Osteoblast (primary cell): Measurements from ENCODE around the gene AFAP1. TPM values are rescaled to one million over a fixed set of nuclear protein-coding genes. Genes with fewer than 3 reads are reported as not detected.

Experiments
- DNase-seq: peaks from one replicate; pipeline ENCODE4 v3.0.0; 2011; ENCODE audit warnings: low spot score, mixed read lengths; ENCODE audit not compliant: insufficient read length; ENCODE audit errors: missing footprints
- H2AFZ ChIP-seq: 2 replicates; pipeline ENCODE4 v1.6.0; 2011; ENCODE audit warnings: mild to moderate bottlenecking, low read length
- H3K27ac ChIP-seq: 2 replicates; pipeline ENCODE4 v1.5.1; 2011; ENCODE audit warnings: mild to moderate bottlenecking, low read depth, low read length, moderate library complexity
- H3K27me3 ChIP-seq: 2 replicates; pipeline ENCODE4 v1.6.0; 2012; ENCODE audit warnings: mild to moderate bottlenecking, control low read depth, inconsistent platforms, low read length, moderate library complexity; ENCODE audit not compliant: insufficient read depth
- H3K36me3 ChIP-seq: 2 replicates; pipeline ENCODE4 v1.5.1; 2011; ENCODE audit warnings: mild to moderate bottlenecking, low read length, control low read depth, moderate library complexity; ENCODE audit not compliant: insufficient read depth
- H3K4me1 ChIP-seq: 2 replicates; pipeline ENCODE4 v1.5.1; 2011; ENCODE audit warnings: mild to moderate bottlenecking, low read length, control low read depth, moderate library complexity; ENCODE audit not compliant: insufficient read depth
- H3K4me2 ChIP-seq: 2 replicates; pipeline ENCODE4 v1.6.0; 2011; ENCODE audit warnings: mild to moderate bottlenecking, low read length; ENCODE audit not compliant: insufficient read depth
- H3K4me3 ChIP-seq: fragments of 200-600 bp; sonication (generic); 3 replicates; pipeline ENCODE4 v1.5.1; 2012; ENCODE audit warnings: mild to moderate bottlenecking, low read length, inconsistent platforms; ENCODE audit not compliant: insufficient read depth
- H3K79me2 ChIP-seq: 2 replicates; pipeline ENCODE4 v1.6.0; 2012; ENCODE audit warnings: mild to moderate bottlenecking, low read length, control low read depth, inconsistent platforms; ENCODE audit not compliant: insufficient read depth
- H3K9me3 ChIP-seq: 2 replicates; pipeline ENCODE4 v1.5.1; 2011; ENCODE audit warnings: low read depth, low read length, control low read depth
- H4K20me1 ChIP-seq: 2 replicates; pipeline ENCODE4 v1.6.0; 2012; ENCODE audit warnings: mild to moderate bottlenecking, low read length, control low read depth; ENCODE audit not compliant: insufficient read depth
- CTCF ChIP-seq: IDR thresholded peaks from 2 replicates; pipeline ENCODE4 v1.5.1; 2011; ENCODE audit warnings: mild to moderate bottlenecking, low read depth, low read length, moderate library complexity; ENCODE audit errors: extremely low read depth
- total RNA-seq: library from RNA; depleted of rRNA; stranded (reverse); fragments of >200 nt; gene quantifications from 2 replicates; pipeline ENCODE4 v1.2.3, GENCODE V29; 2012

AFAP1 gene
- total RNA-seq, 1 donor = 101 TPM

DNA sequence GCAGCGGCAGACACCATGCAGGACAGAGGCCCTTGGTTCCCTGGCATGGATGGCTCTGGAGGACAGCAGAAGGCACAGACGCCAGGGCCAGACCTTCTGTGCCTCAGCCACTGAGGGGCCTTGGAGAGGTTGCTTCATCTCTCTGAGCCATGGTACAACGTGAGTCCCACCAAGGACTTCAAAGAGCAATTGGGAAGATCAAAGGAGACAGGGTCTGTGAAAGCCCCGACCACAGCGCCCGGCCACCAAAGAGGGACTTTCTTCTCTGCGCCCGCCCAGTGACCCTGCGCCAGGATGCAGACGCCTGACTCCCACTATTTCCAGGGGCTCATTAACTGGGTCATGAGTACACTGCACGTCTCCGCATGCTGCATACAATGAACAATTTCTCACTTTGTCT, 174.0 kb downstream of the AFAP1 start:
- no peak for TF ChIP-seq CTCF
- Histone ChIP-seq H3K9me3 (no peaks in the 10 kb centered on the region), H2AFZ (no peak overlapping the region), H3K4me1 (peaks cover 7% of the 10 kb centered on the region), H3K36me3 (peaks cover 100% of the 10 kb centered on the region), H4K20me1 (peaks cover 85% of the 10 kb centered on the region), H3K4me2 (no peak overlapping the region), H3K4me3 (no peak overlapping the region), H3K79me2 (peaks cover 93% of the 10 kb centered on the region), H3K27me3 (no peaks in the 10 kb centered on the region), H3K27ac (no peak overlapping the region)
- DNase-seq = peak; percentile 26

DNA sequence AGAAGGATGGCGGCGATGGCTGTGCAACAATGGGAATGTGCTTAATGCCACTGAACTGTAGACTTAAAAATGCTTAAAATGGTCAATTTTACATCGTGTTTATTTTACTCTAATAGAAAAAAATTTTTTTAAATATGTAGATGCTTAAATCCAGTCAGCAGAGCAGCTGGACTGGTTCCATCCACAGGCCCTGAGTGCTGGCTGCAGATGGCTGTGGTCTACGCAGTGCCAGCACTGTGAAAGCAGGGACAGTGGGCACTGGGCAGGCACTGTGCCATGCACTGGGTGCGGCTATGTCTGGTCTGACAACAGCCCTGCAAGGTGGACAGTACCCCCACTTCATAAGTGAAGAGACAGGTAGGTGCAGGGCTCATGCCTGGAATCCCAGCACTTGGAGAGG, 175.2 kb downstream of the AFAP1 start:
- Histone ChIP-seq H3K4me1 (peaks cover 7% of the 10 kb centered on the region), H2AFZ (no peak overlapping the region), H3K27me3 (no peaks in the 10 kb centered on the region), H3K36me3 (peaks cover 100% of the 10 kb centered on the region), H4K20me1 (peaks cover 83% of the 10 kb centered on the region), H3K27ac (no peak overlapping the region), H3K9me3 (no peaks in the 10 kb centered on the region), H3K4me2 (no peak overlapping the region), H3K79me2 (peaks cover 91% of the 10 kb centered on the region), H3K4me3 (no peak overlapping the region)
- TF ChIP-seq CTCF = no peak
- no peak for DNase-seq

GRCh38 chr4:7763788-7764187, 175.9 kb downstream of the AFAP1 start:
- no peaks in the 10 kb centered on the region for H3K27me3 ChIP-seq
- H3K36me3 ChIP-seq = peaks cover 100% of the 10 kb centered on the region
- peak; percentile 95 for DNase-seq
- no peak overlapping the region for H3K4me2 ChIP-seq
- peaks cover 7% of the 10 kb centered on the region for H3K4me1 ChIP-seq
- no peak overlapping the region for H2AFZ ChIP-seq
- H4K20me1 ChIP-seq = peaks cover 83% of the 10 kb centered on the region
- H3K79me2 ChIP-seq = peaks cover 88% of the 10 kb centered on the region
- no peak overlapping the region for H3K27ac ChIP-seq
- TF ChIP-seq CTCF = no peak
- no peak overlapping the region for H3K4me3 ChIP-seq
- no peaks in the 10 kb centered on the region for H3K9me3 ChIP-seq

DNA sequence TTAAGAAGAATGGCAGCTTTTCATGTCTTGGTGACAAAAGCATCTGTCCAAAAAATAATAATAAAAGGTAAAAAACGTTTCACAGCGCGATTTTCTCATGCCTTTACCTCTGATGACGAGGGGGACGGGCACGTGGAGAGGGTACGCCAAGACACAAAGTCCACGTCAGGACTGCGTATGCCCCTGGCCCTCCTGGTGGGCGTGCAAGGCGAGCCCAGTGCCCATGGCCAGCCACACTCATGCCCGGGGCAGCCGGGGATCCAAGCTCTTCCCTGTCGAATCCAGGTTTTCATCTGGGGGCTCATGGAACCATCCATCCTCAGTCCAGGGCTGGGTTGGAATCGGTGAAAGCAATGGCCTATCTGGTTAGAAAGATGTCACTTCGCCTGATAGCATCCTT, 176.6 kb downstream of the AFAP1 start:
- Histone ChIP-seq H3K4me2 (no peak overlapping the region), H3K27ac (peak overlapping the region; percentile 10), H3K9me3 (no peaks in the 10 kb centered on the region), H4K20me1 (peaks cover 81% of the 10 kb centered on the region), H3K36me3 (peaks cover 100% of the 10 kb centered on the region), H3K79me2 (peaks cover 81% of the 10 kb centered on the region), H3K4me3 (no peak overlapping the region), H2AFZ (no peak overlapping the region), H3K4me1 (peaks cover 7% of the 10 kb centered on the region), H3K27me3 (no peaks in the 10 kb centered on the region)
- DNase-seq = no peak
- no peak for TF ChIP-seq CTCF
